ENCODE data around the gene B4GALT7. TPM values are rescaled to one million over a fixed set of nuclear protein-coding genes. Genes with fewer than 3 reads are reported as not detected.
A peak's percentile ranks its signal among the peaks of the same experiment; 100 is the strongest.
"Not testable (repeated sequence)": the region's sequence is repeated elsewhere in the genome, so short reads cannot be mapped to it uniquely, and the experiment has no call there.

Gene B4GALT7
- total RNA-seq, 1 donor from 2014 or later, result 11.6 TPM

- Histone ChIP-seq H3K4me3 (no peak overlapping the region), H2AFZ (replicated peaks) (no peak overlapping the region), H3K27ac (no peak overlapping the region), H4K20me1 (ENCODE audit: low read depth) (no peaks in the 10 kb centered on the region), H3F3A (ENCODE audit: low read depth) (peaks cover 12% of the 10 kb centered on the region), H3K36me3 (no peaks in the 10 kb centered on the region), H3K9me3 (ENCODE audit: low read depth) (no peaks in the 10 kb centered on the region), H3K9ac (no peak overlapping the region), H3K27me3 (no peaks in the 10 kb centered on the region), H3K79me2 (ENCODE audit: low read depth) (no peaks in the 10 kb centered on the region), H3K4me2 (no peak overlapping the region), H3K4me1 (no peaks in the 10 kb centered on the region)
- Mint-ChIP-seq H3K27me3 (ENCODE audit: insufficient read depth, low read depth) (peaks cover 7% of the 10 kb centered on the region), H3K27ac (no peak overlapping the region), H3K36me3 (peaks cover 4% of the 10 kb centered on the region), H3K9me3 (no peaks in the 10 kb centered on the region), H3K4me1 (peaks cover 9% of the 10 kb centered on the region), H3K4me3 (no peak overlapping the region)
- no peak for DNase-seq (ENCODE audit: low spot score)
- no peak for TF ChIP-seq EZH2phosphoT487 (IDR thresholded peaks at IDR 0.05)
- no peak for TF ChIP-seq EZH2 (IDR thresholded peaks at IDR 0.05)
- no peak for TF ChIP-seq CTCF (IDR thresholded peaks at IDR 0.05)
Measured at GRCh38 chr5:177611446-177612214, 11.7 kb downstream of the B4GALT7 start.

- Histone ChIP-seq H3K27me3 (no peaks in the 10 kb centered on the region), H3F3A (ENCODE audit: low read depth) (peaks cover 9% of the 10 kb centered on the region)
- H3K27ac Mint-ChIP-seq, result peak overlapping the region; percentile 74
Measured at GRCh38 chr5:177612215-177612673, 12.3 kb downstream of the B4GALT7 start.

GRCh38 chr5:177620560-177620959 is 20.6 kb downstream of the B4GALT7 start:
- no peaks in the 10 kb centered on the region for H3K9me3 ChIP-seq (ENCODE audit: low read depth)
- H3K9ac ChIP-seq, result no peak overlapping the region
- H3K27ac Mint-ChIP-seq, result no peak overlapping the region
- no peak overlapping the region for H3K4me2 ChIP-seq
- no peak overlapping the region for H3K27ac ChIP-seq
- no peaks in the 10 kb centered on the region for H3K27me3 Mint-ChIP-seq (ENCODE audit: insufficient read depth, low read depth)
- no peaks in the 10 kb centered on the region for H3K27me3 ChIP-seq
- no peaks in the 10 kb centered on the region for H3F3A ChIP-seq (ENCODE audit: low read depth)
- H3K79me2 ChIP-seq (ENCODE audit: low read depth), result no peaks in the 10 kb centered on the region
- H3K4me1 ChIP-seq, result no peaks in the 10 kb centered on the region
- H3K36me3 Mint-ChIP-seq, result peaks cover 53% of the 10 kb centered on the region
- H3K36me3 ChIP-seq, result no peaks in the 10 kb centered on the region
- TF ChIP-seq EZH2 (IDR thresholded peaks at IDR 0.05), result no peak
- TF ChIP-seq CTCF (IDR thresholded peaks at IDR 0.05), result no peak
- H3K4me3 Mint-ChIP-seq, result no peak overlapping the region
- no peaks in the 10 kb centered on the region for H3K9me3 Mint-ChIP-seq
- no peaks in the 10 kb centered on the region for H3K4me1 Mint-ChIP-seq
- no peak overlapping the region for H3K4me3 ChIP-seq
- H2AFZ ChIP-seq (replicated peaks), result no peak overlapping the region
- DNase-seq (ENCODE audit: low spot score), result no peak
- no peaks in the 10 kb centered on the region for H4K20me1 ChIP-seq (ENCODE audit: low read depth)

More at GRCh38 chr5:177612215-177612673, 12.3 kb downstream of the B4GALT7 start:
- no peaks in the 10 kb centered on the region for H4K20me1 ChIP-seq (ENCODE audit: low read depth)
- no peak overlapping the region for H3K9ac ChIP-seq
- no peak for DNase-seq (ENCODE audit: low spot score)
- no peaks in the 10 kb centered on the region for H3K4me1 ChIP-seq
- Mint-ChIP-seq H3K4me3 (no peak overlapping the region), H3K4me1 (peaks cover 5% of the 10 kb centered on the region), H3K27me3 (ENCODE audit: insufficient read depth, low read depth) (peaks cover 6% of the 10 kb centered on the region), H3K36me3 (peaks cover 4% of the 10 kb centered on the region), H3K9me3 (no peaks in the 10 kb centered on the region)
- no peak overlapping the region for H3K4me3 ChIP-seq
- no peak overlapping the region for H3K27ac ChIP-seq
- no peaks in the 10 kb centered on the region for H3K9me3 ChIP-seq (ENCODE audit: low read depth)
- H3K79me2 ChIP-seq (ENCODE audit: low read depth), result no peaks in the 10 kb centered on the region
- no peak overlapping the region for H2AFZ ChIP-seq (replicated peaks)
- no peaks in the 10 kb centered on the region for H3K36me3 ChIP-seq
- H3K4me2 ChIP-seq, result no peak overlapping the region
- TF ChIP-seq EZH2 (IDR thresholded peaks at IDR 0.05) (no peak), EZH2phosphoT487 (IDR thresholded peaks at IDR 0.05) (no peak), CTCF (IDR thresholded peaks at IDR 0.05) (no peak)

- H3K36me3 Mint-ChIP-seq, result peaks cover 36% of the 10 kb centered on the region
- not testable (repeated sequence) for H3K9me3 ChIP-seq (ENCODE audit: low read depth); H4K20me1 ChIP-seq (ENCODE audit: low read depth); H3K79me2 ChIP-seq (ENCODE audit: low read depth); H3K27ac ChIP-seq; H3K4me3 Mint-ChIP-seq; H3K27me3 Mint-ChIP-seq (ENCODE audit: insufficient read depth, low read depth); DNase-seq (ENCODE audit: low spot score); H3K9ac ChIP-seq; H2AFZ ChIP-seq (replicated peaks); H3K9me3 Mint-ChIP-seq; H3K27me3 ChIP-seq; H3K4me1 Mint-ChIP-seq; H3K36me3 ChIP-seq; H3K4me3 ChIP-seq; H3K4me1 ChIP-seq; H3K27ac Mint-ChIP-seq; H3K4me2 ChIP-seq; H3F3A ChIP-seq (ENCODE audit: low read depth)
Measured at GRCh38 chr5:177624172-177624571, 24.2 kb downstream of the B4GALT7 start.

GRCh38 chr5:177630186-177630585 is 30.3 kb downstream of the B4GALT7 start:
- not testable (repeated sequence) for H3K27ac ChIP-seq; H3K4me1 ChIP-seq; H3K79me2 ChIP-seq (ENCODE audit: low read depth); DNase-seq (ENCODE audit: low spot score); H3K4me1 Mint-ChIP-seq; H3K36me3 ChIP-seq; H2AFZ ChIP-seq (replicated peaks); H4K20me1 ChIP-seq (ENCODE audit: low read depth); H3K27me3 ChIP-seq; H3K4me2 ChIP-seq; H3K9me3 Mint-ChIP-seq; H3F3A ChIP-seq (ENCODE audit: low read depth); H3K27ac Mint-ChIP-seq; H3K27me3 Mint-ChIP-seq (ENCODE audit: insufficient read depth, low read depth); H3K9me3 ChIP-seq (ENCODE audit: low read depth); H3K9ac ChIP-seq; H3K4me3 ChIP-seq; H3K4me3 Mint-ChIP-seq
- H3K36me3 Mint-ChIP-seq, result peaks cover 19% of the 10 kb centered on the region

GRCh38 chr5:177634912-177635311 is 35.0 kb downstream of the B4GALT7 start:
- peaks cover 36% of the 10 kb centered on the region for H3K9me3 Mint-ChIP-seq
- H3K36me3 Mint-ChIP-seq, result peaks cover 28% of the 10 kb centered on the region
- H3K27ac Mint-ChIP-seq, result not testable (repeated sequence)

More at GRCh38 chr5:177634912-177635311, 35.0 kb downstream of the B4GALT7 start:
- not testable (repeated sequence) for H3F3A ChIP-seq (ENCODE audit: low read depth); H3K9me3 ChIP-seq (ENCODE audit: low read depth); H3K27me3 ChIP-seq; H3K4me1 Mint-ChIP-seq; H3K36me3 ChIP-seq; H3K4me3 ChIP-seq; H3K4me2 ChIP-seq; DNase-seq (ENCODE audit: low spot score); H3K79me2 ChIP-seq (ENCODE audit: low read depth); H3K9ac ChIP-seq; H3K27me3 Mint-ChIP-seq (ENCODE audit: insufficient read depth, low read depth); H3K4me3 Mint-ChIP-seq; H3K4me1 ChIP-seq; H3K27ac ChIP-seq; H4K20me1 ChIP-seq (ENCODE audit: low read depth); H2AFZ ChIP-seq (replicated peaks)

Measured in neural progenitor cell (in vitro differentiated cells).